A549 (cell line): ENCODE data around the gene SHISA8. TPM values are rescaled to one million over a fixed set of nuclear protein-coding genes. Genes with fewer than 3 reads are reported as not detected.

Experiments
- ATAC-seq, 2 experiments: fragments of 200-7000 bp in 1 of 2; fragments of >200 bp in 1 of 2; cut with Nextera tagmentation in 1 of 2; cut with Tn5 transposase in 1 of 2; 3 replicates each; pipeline versions ENCODE4 v1.8.0 to v1.9.1; 2018 to 2020; ENCODE audit warnings: mild to moderate bottlenecking in 1 of 2, moderate library complexity in 1 of 2
- CTCF ChIA-PET: fragments of 300-600 bp; sonication (Branson Sonifier 250); formaldehyde crosslinking; extraction: SDS; loops from one replicate; lab custom pipeline; 2021; ENCODE audit warnings: antibody characterized with exemption, inconsistent platforms; lab: Yijun Ruan, JAX
- POLR2A ChIA-PET: fragments of 350-600 bp; formaldehyde crosslinking; extraction: SDS; loops from one replicate; lab custom pipeline; 2021; ENCODE audit warnings: antibody characterized with exemption, inconsistent platforms; lab: Yijun Ruan, JAX
- DNase-seq, 2 experiments: peaks; one replicate each; pipeline versions ENCODE4 v3.0.0 to v3.0.0-alpha.2; 2011 to 2016; ENCODE audit warnings: low read depth in 1 of 2, low spot score in 1 of 2
- FAIRE-seq: peaks from 2 replicates; lab custom pipeline; 2011; peaks lifted over from hg19 to GRCh38; lab: Jason Lieb, UNC
- H3K27ac ChIP-seq, 2 experiments: fragments of >200 bp; sonication (Bioruptor Twin); formaldehyde crosslinking; 3 replicates each; pipeline ENCODE4 v1.5.1; 2016 to 2017
- H3K4me1 ChIP-seq: fragments of >200 bp; sonication (Bioruptor Twin); formaldehyde crosslinking; 3 replicates; pipeline ENCODE4 v1.6.1; 2016
- H3K4me2 ChIP-seq: fragments of >200 bp; sonication (Bioruptor Twin); formaldehyde crosslinking; 3 replicates; pipeline ENCODE4 v1.6.1; 2016
- H3K4me3 ChIP-seq: fragments of >200 bp; sonication (Bioruptor Twin); formaldehyde crosslinking; 3 replicates; pipeline ENCODE4 v1.5.1; 2016
- H3K9me3 ChIP-seq: fragments of >200 bp; sonication (Bioruptor Twin); formaldehyde crosslinking; 3 replicates; pipeline ENCODE4 v1.6.1; 2016
- BHLHE40 ChIP-seq: IDR thresholded peaks from 2 replicates; pipeline ENCODE4 v1.6.1; 2012; ENCODE audit warnings: low read depth, low read length, inconsistent platforms
- CEBPB ChIP-seq, 2 experiments: fragments of >200 bp in 1 of 2; sonication (Bioruptor Twin) in 1 of 2; formaldehyde crosslinking in 1 of 2; IDR thresholded peaks; 2 replicates each; pipeline ENCODE4 v1.6.1; 2012 to 2016
- FOSL2 ChIP-seq, 2 experiments: fragments of 450-650 bp in 1 of 2; fragments of >200 bp in 1 of 2; sonication (Bioruptor Twin) in 1 of 2; formaldehyde crosslinking; IDR thresholded peaks; 2 replicates each; pipeline versions ENCODE4 v1.5.0 to v1.6.1; 2016 to 2020; ENCODE audit warnings: mild to moderate bottlenecking in 1 of 2, moderate library complexity in 1 of 2
- FOXS1 ChIP-seq: fragments of 250-450 bp; sonication (Bioruptor Pico); IDR thresholded peaks from 2 replicates; pipeline ENCODE4 v1.5.0; 2020; ENCODE audit warnings: mild to moderate bottlenecking, moderate library complexity
- GATA3 ChIP-seq: IDR thresholded peaks from 2 replicates; pipeline ENCODE4 v1.6.1; 2012; ENCODE audit warnings: borderline replicate concordance
- HDAC2 ChIP-seq: fragments of 200-600 bp; sonication (generic); IDR thresholded peaks from 2 replicates; pipeline ENCODE4 v1.6.1; 2016
- HEYL ChIP-seq: fragments of 250-450 bp; sonication (Bioruptor Pico); IDR thresholded peaks from 2 replicates; pipeline ENCODE4 v1.8.0; 2021; ENCODE audit warnings: mild to moderate bottlenecking, moderate library complexity
- HOXB13 ChIP-seq: fragments of 250-450 bp; sonication (Bioruptor Pico); IDR thresholded peaks from 2 replicates; pipeline ENCODE4 v1.5.0; 2020; ENCODE audit warnings: low read depth, mild to moderate bottlenecking, moderate library complexity
- HOXB5 ChIP-seq: fragments of 250-450 bp; sonication (Bioruptor Pico); IDR thresholded peaks from 2 replicates; pipeline ENCODE4 v1.5.0; 2020; ENCODE audit warnings: mild to moderate bottlenecking, moderate library complexity
- JUNB ChIP-seq: fragments of >200 bp; sonication (Bioruptor Twin); formaldehyde crosslinking; IDR thresholded peaks from 2 replicates; pipeline ENCODE4 v1.6.1; 2016
- MAZ ChIP-seq: fragments of 150-350 bp; IDR thresholded peaks from 2 replicates; pipeline ENCODE4 v1.6.1; 2014; ENCODE audit warnings: antibody characterized with exemption, low read depth, low read length, borderline replicate concordance
- MYC ChIP-seq: IDR thresholded peaks from 2 replicates; pipeline ENCODE4 v1.6.1; 2012; ENCODE audit warnings: mild to moderate bottlenecking, inconsistent platforms, low read length, improper control_type of control experiment, borderline replicate concordance
- NFE2L2 ChIP-seq: fragments of 150-350 bp; conservative IDR thresholded peaks from 2 replicates; pipeline ENCODE4 v1.6.1; 2014; ENCODE audit warnings: low read length
- SMC3 ChIP-seq: fragments of >200 bp; sonication (Bioruptor Twin); formaldehyde crosslinking; IDR thresholded peaks from 3 replicates; pipeline ENCODE4 v1.6.1; 2018; ENCODE audit warnings: inconsistent platforms
- ZNF302 ChIP-seq: fragments of 250-450 bp; sonication (Bioruptor Pico); IDR thresholded peaks from 2 replicates; pipeline ENCODE4 v1.9.0; 2021; ENCODE audit warnings: inconsistent platforms, mild to moderate bottlenecking, moderate library complexity
- WGBS: methylation state at CpG from one replicate; pipeline ENCODE4 v1.1.6; 2017; ENCODE audit errors: missing lambda C conversion rate; 5-methylcytosine and 5-hydroxymethylcytosine counted together
- polyA plus RNA-seq, 4 experiments: library from polyadenylated mRNA; depleted of rRNA in 3 of 4; stranded (reverse); fragments of >200 nt; fragmentation: RNase III in 1 of 4; extraction: RNeasy Plus Mini Kit Qiagen cat#74134 plus additional on column Dnase treatment in 1 of 4; gene quantifications; 2 replicates in 3 of 4; 3 replicates in 1 of 4; pipeline ENCODE4 v1.2.3, GENCODE V29; 2011 to 2017

SHISA8 gene
- polyA plus RNA-seq, 2 of the 4 experiments (the other 2 are of a cell fraction), result 0.15 TPM; not detected in 1

GRCh38 chr22:41915786-41916493, 1.1 kb upstream of the SHISA8 start:
- Histone ChIP-seq H3K27ac (no peak overlapping the region), H3K4me1 (peaks cover 4% of the 10 kb centered on the region; the same call in 2 of the 3 replicates), H3K4me3 (no peak overlapping the region), H3K9me3 (no peaks in the 10 kb centered on the region), H3K4me2 (no peak overlapping the region)
- 80% methylated on average over 11 of the region's 11 CpGs for WGBS
- FAIRE-seq (no peak), ATAC-seq (no peak), DNase-seq (no peak)
- ChIA-PET POLR2A (interaction anchor here (0.7 kb wide), 1 partner anchor 25 kb away, joined by 3 read pairs; no protein-coding TSS in a partner anchor), CTCF (interaction anchor here (0.5 to 2.7 kb wide), 2 partner anchors 11 to 191 kb away, joined by 3 to 15 read pairs; partner anchors contain the start of gene TNFRSF13C)
- TF ChIP-seq FOXS1 (CRISPR knock-in tag) (no peak), MAZ (no peak), HOXB5 (CRISPR knock-in tag) (no peak), FOSL2 (IDR thresholded peaks at IDR 0.05) (no peak), FOSL2 (CRISPR knock-in tag; IDR thresholded peaks at IDR 0.05) (no peak)

- ChIA-PET CTCF (interaction anchor here (0.6 to 2.7 kb wide), 3 partner anchors 12 to 784 kb away, joined by 3 to 15 read pairs (median 3); partner anchors contain the start of gene TNFRSF13C), POLR2A (no interaction called here)
- peaks cover 4% of the 10 kb centered on the region; the same call in 2 of the 3 replicates for H3K4me1 ChIP-seq
- H3K4me2 ChIP-seq, result peak overlapping the region; percentile 90
- DNase-seq (no peak), ATAC-seq (peak; percentile 7 to 22; a peak in 2 of 6 replicates), FAIRE-seq (no peak)
- no peaks in the 10 kb centered on the region for H3K9me3 ChIP-seq
- no CpG with 5 or more reads among the region's 67 CpGs for WGBS
- no peak for TF ChIP-seq FOSL2 (IDR thresholded peaks at IDR 0.05)
- no peak for TF ChIP-seq FOSL2 (CRISPR knock-in tag; IDR thresholded peaks at IDR 0.05)
- TF ChIP-seq GATA3, result no peak
- TF ChIP-seq, all 56 proteins: peak for 0
- peak overlapping the region; percentile 46 to 80; a peak in 4 of 6 replicates for H3K27ac ChIP-seq
- peak overlapping the region; percentile 63 for H3K4me3 ChIP-seq
Observed at GRCh38 chr22:41914611-41915034, 251 bp downstream of the SHISA8 start.

- Histone ChIP-seq H3K27ac (peak overlapping the region in 1 of 2 experiments; percentile 80; a peak in 3 of 6 replicates), H3K4me3 (peak overlapping the region; percentile 63), H3K9me3 (no peaks in the 10 kb centered on the region), H3K4me2 (peak overlapping the region; percentile 90), H3K4me1 (peaks cover 4% of the 10 kb centered on the region; the same call in 2 of the 3 replicates)
- 0 out of 6 replicates have a peak, but pooled peaks of 1 of the 2 experiments have one; percentile 6 for ATAC-seq
- no peak for FAIRE-seq
- POLR2A ChIA-PET, result no interaction called here
- DNase-seq, result no peak
- TF ChIP-seq NFE2L2 (no peak), SMC3 (no peak), ZNF302 (CRISPR knock-in tag) (no peak), CEBPB (IDR thresholded peaks at IDR 0.05) (no peak), HEYL (CRISPR knock-in tag) (no peak), HOXB13 (CRISPR knock-in tag) (no peak)
- TF ChIP-seq, all 56 proteins: peak for 0
- CTCF ChIA-PET, result interaction anchor here (0.6 kb wide), 1 partner anchor 38 kb away, joined by 3 read pairs; no protein-coding TSS in a partner anchor
- 61% methylated on average over 6 of the region's 79 CpGs for WGBS
Observed at GRCh38 chr22:41913842-41914534, 886 bp downstream of the SHISA8 start.

GRCh38 chr22:41913040-41913719, 1.7 kb downstream of the SHISA8 start:
- no peak for FAIRE-seq
- Histone ChIP-seq H3K4me1 (peaks cover 4% of the 10 kb centered on the region; the same call in 2 of the 3 replicates), H3K27ac (no peak overlapping the region), H3K4me2 (no peak overlapping the region), H3K4me3 (no peak overlapping the region), H3K9me3 (no peaks in the 10 kb centered on the region)
- 62% methylated on average over 10 of the region's 11 CpGs for WGBS
- DNase-seq, result no peak
- ChIA-PET CTCF (no interaction called here), POLR2A (no interaction called here)
- TF ChIP-seq JUNB (no peak), BHLHE40 (no peak), MYC (no peak), HDAC2 (no peak), HEYL (CRISPR knock-in tag) (no peak), HOXB5 (CRISPR knock-in tag) (no peak)
- ATAC-seq, result no peak
